Panc1 (cell line): Measurements from ENCODE around the gene EYA3. TPM values are rescaled to one million over a fixed set of nuclear protein-coding genes. Genes with fewer than 3 reads are reported as not detected.

ENCODE experiments used
- ATAC-seq: fragments of 200-7000 bp; cut with Tn5 transposase; 2 replicates; pipeline ENCODE4 v1.9.1; 2020; ENCODE audit warnings: mild to moderate bottlenecking, moderate library complexity
- BruUV-seq: library from RNA; stranded (reverse); fragments of 400-500 nt; replicated peaks from 2 replicates; lab custom pipeline; 2021; lab: Mats Ljungman, UMichigan
- CTCF ChIA-PET: fragments of 300-600 bp; sonication (Branson Sonifier 250); formaldehyde crosslinking; loops from one replicate; lab custom pipeline; 2022; ENCODE audit warnings: antibody characterized with exemption; lab: Charles Lee
- POLR2A ChIA-PET: fragments of 300-600 bp; sonication (Branson Sonifier 250); formaldehyde crosslinking; loops from one replicate; lab custom pipeline; 2022; ENCODE audit warnings: antibody characterized with exemption; lab: Charles Lee
- DNase-seq: peaks from one replicate; pipeline ENCODE4 v3.0.0-alpha.2; 2010; ENCODE audit warnings: low read depth, low spot score
- H3K27ac ChIP-seq: 2 replicates; pipeline ENCODE4 v1.5.1; 2011; ENCODE audit warnings: mild to moderate bottlenecking, low read length, inconsistent platforms
- H3K27me3 ChIP-seq: fragments of 200-500 bp; sonication (Bioruptor generic); 2 replicates; pipeline ENCODE4 v1.6.0; 2014; ENCODE audit warnings: low read length, inconsistent platforms; ENCODE audit not compliant: control insufficient read depth, insufficient read depth
- H3K36me3 ChIP-seq: fragments of 200-500 bp; sonication (Bioruptor generic); 2 replicates; pipeline ENCODE4 v1.5.1; 2014; ENCODE audit warnings: inconsistent platforms, mild to moderate bottlenecking, low read length, moderate library complexity; ENCODE audit not compliant: control insufficient read depth, insufficient read depth
- H3K4me1 ChIP-seq: 2 replicates; pipeline ENCODE4 v1.5.1; 2011; ENCODE audit warnings: inconsistent platforms, mild to moderate bottlenecking, low read length, moderate library complexity; ENCODE audit not compliant: control insufficient read depth, insufficient read depth
- H3K4me3 ChIP-seq, 2 experiments: 2 replicates each; pipeline ENCODE4 v1.5.1; 2011 to 2012; ENCODE audit warnings: low read depth in 2 of 2, low read length in 2 of 2, mild to moderate bottlenecking in 2 of 2, inconsistent platforms in 1 of 2, moderate library complexity in 1 of 2
- H3K9me3 ChIP-seq: fragments of 200-500 bp; sonication (Bioruptor generic); 2 replicates; pipeline ENCODE4 v1.5.1; 2014; ENCODE audit warnings: low read depth, mild to moderate bottlenecking, inconsistent platforms, low read length, moderate library complexity; ENCODE audit not compliant: control insufficient read depth, insufficient read depth
- CTCF ChIP-seq: fragments of 450-650 bp; IDR thresholded peaks from 2 replicates; pipeline ENCODE4 v1.5.1; 2017; ENCODE audit warnings: mild to moderate bottlenecking
- POLR2AphosphoS5 ChIP-seq: IDR thresholded peaks from 2 replicates; pipeline ENCODE4 v1.6.1; 2012; ENCODE audit warnings: mild to moderate bottlenecking, low read depth, low read length, moderate library complexity
- REST ChIP-seq, 2 experiments: IDR thresholded peaks; 2 replicates each; pipeline ENCODE4 v1.6.1; 2011 to 2012; ENCODE audit warnings: low read depth in 2 of 2, control low read depth in 1 of 2, low read length in 1 of 2, mild to moderate bottlenecking in 1 of 2, moderate library complexity in 1 of 2; ENCODE audit not compliant: insufficient read depth in 1 of 2
- SIN3A ChIP-seq: IDR thresholded peaks from 2 replicates; pipeline ENCODE4 v1.6.1; 2012; ENCODE audit warnings: low read depth, mild to moderate bottlenecking, low read length, moderate library complexity, borderline replicate concordance; ENCODE audit not compliant: insufficient read depth
- TCF7L2 ChIP-seq: IDR thresholded peaks from 2 replicates; pipeline ENCODE4 v1.6.1; 2011; ENCODE audit warnings: mild to moderate bottlenecking, low read depth, low read length, inconsistent platforms
- in situ Hi-C: cut with HindIII; loops from 2 replicates; pipeline ENCODE4 v1.10.0; 2016; ENCODE audit warnings: low sequenced_read_pairs, low pct_unique_long_range_greater_than_20kb
- intact Hi-C: fragments of 100-400 bp; cut with micrococcal nuclease; formaldehyde crosslinking; loops from one replicate; pipeline ENCODE4 v1.10.0; 2022; ENCODE audit not compliant: unreplicated experiment
- total RNA-seq: library from RNA; stranded (reverse); gene quantifications from one replicate; pipeline ENCODE4 v1.2.1, GENCODE V29; 2021; ENCODE audit not compliant: unreplicated experiment

Gene EYA3
- total RNA-seq, 1 experiment from 2014 or later: 17.5 TPM

GRCh38 chr1:28134651-28135207, 46.3 kb upstream of the EYA3 start:
- Histone ChIP-seq H3K9me3 (no peaks in the 10 kb centered on the region), H3K4me1 (no peaks in the 10 kb centered on the region), H3K4me3 (no peak overlapping the region), H3K27me3 (no peaks in the 10 kb centered on the region), H3K36me3 (no peaks in the 10 kb centered on the region), H3K27ac (no peak overlapping the region)
- ChIA-PET POLR2A (interaction anchor here (0.5 kb wide), 1 partner anchor 66 kb away, joined by 3 read pairs; no protein-coding TSS in a partner anchor), CTCF (no interaction called here)
- ATAC-seq (no peak), DNase-seq (no peak)
- no TSS peak for BruUV-seq
- intact Hi-C loops: no loop called here
- in situ Hi-C loops: no loop called here
- TF ChIP-seq CTCF (no peak), POLR2AphosphoS5 (no peak)

- no peaks in the 10 kb centered on the region for H3K9me3 ChIP-seq
- TF ChIP-seq POLR2AphosphoS5 (no peak), REST (IDR thresholded peaks at IDR 0.05; ENCODE audit: insufficient read depth in 1 of 2, low read depth in 2 of 2, low read length in 1 of 2) (no peak), CTCF (no peak), SIN3A (no peak), TCF7L2 (no peak)
- H3K4me1 ChIP-seq: no peaks in the 10 kb centered on the region
- in situ Hi-C loops (no loop called here), intact Hi-C loops (no loop called here)
- BruUV-seq: no TSS peak
- ATAC-seq: no peak
- no peaks in the 10 kb centered on the region for H3K36me3 ChIP-seq
- ChIA-PET POLR2A (interaction anchor here (0.6 kb wide), 1 partner anchor 16 kb away, joined by 4 read pairs; no protein-coding TSS in a partner anchor), CTCF (no interaction called here)
- no peak overlapping the region for H3K27ac ChIP-seq
- no peak overlapping the region for H3K4me3 ChIP-seq
- no peak for DNase-seq
- H3K27me3 ChIP-seq: no peaks in the 10 kb centered on the region
These were observed 44.1 kb upstream of the EYA3 start for GRCh38 chr1:28132171-28133167.
